Measurements from ENCODE around the gene TSKU. TPM values are rescaled to one million over a fixed set of nuclear protein-coding genes. Genes with fewer than 3 reads are reported as not detected.

The TSKU gene
- total and polyA plus RNA-seq, 9 of the 15 experiments (the other 6 are each of a cell fraction or from before 2014, with no cell fraction given) = 0.60 to 11.9 (median 8.4) TPM

DNA sequence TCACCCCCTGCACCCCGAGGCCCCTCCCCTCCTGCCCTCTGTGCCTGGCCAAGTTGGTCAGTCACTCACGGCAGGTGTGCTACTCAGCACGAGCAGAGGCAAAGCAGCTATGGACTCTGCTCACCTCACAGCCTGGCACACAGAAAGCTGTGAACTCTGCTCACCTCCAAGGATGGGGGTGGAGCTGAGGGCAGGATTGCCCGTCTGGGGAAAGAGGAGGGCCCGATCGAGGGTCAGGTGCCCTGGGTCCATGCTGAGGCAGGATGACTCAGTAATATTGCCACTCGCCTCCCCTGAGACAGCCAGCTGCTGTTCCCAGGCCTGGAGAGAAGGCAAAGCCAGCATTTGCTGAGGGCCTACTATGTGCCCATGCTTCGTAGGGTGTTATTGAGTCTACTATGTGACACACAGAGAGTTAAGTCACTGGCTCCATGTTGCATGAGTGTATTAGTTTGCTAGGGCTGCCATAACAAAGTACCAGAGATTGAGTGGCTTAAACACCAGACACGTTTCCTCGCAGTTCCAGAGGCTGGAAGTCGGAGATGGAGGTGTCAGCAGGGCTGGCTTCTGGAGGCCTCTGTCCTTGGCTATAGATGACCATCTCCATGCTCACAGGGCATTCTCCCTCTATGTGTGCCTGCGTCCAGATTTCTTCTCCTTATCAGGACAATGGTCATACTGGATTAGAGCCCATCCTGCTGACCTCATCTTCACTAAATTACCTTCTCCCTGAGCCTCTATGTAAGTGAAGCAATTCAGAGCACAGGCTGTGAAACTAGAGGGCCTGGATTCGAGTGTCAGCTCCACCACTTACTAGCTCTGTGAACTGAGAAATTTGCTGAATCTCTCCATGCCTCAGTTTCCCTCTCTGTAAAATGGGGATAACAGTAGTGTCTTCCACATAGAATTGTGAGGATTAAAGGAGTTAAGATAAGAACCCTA is 13.2 kb upstream of the TSKU start:
- intact Hi-C loops (cut with micrococcal nuclease) = no loop called here
- H3K27ac ChIP-seq (ENCODE audit: extremely low read depth, low read depth, low read length) = no peak overlapping the region
- no peaks in the 10 kb centered on the region for H3K9me1 ChIP-seq (ENCODE audit: control insufficient read depth, insufficient read depth, low read length)
- no TSS peak for BruUV-seq (replicated peaks)
- DNase-seq (ENCODE audit: extremely low read depth in 1 of 4, low spot score in 3 of 4) = no peak
- WGBS (ENCODE audit: insufficient coverage, low coverage, missing lambda C conversion rate) = 33% methylated on average over 10 of the region's 13 CpGs
- no peak overlapping the region for H3K4me2 ChIP-seq (ENCODE audit: insufficient read depth, low read length)
- no peaks in the 10 kb centered on the region for H3K27me3 ChIP-seq (ENCODE audit: control insufficient read depth in 2 of 2, insufficient read depth in 2 of 2, low read length in 2 of 2)
- H3K79me2 ChIP-seq (ENCODE audit: control insufficient read depth, insufficient read depth, low read length) = no peaks in the 10 kb centered on the region
- POLR2A ChIA-PET = interaction anchor here (0.6 to 1.1 kb wide), 6 partner anchors 9 to 1417 kb away, joined by 3 to 8 read pairs (median 3); no protein-coding TSS in a partner anchor
- in situ Hi-C loops (cut with MboI) = no loop called here
- peak overlapping the region in 1 of 2 experiments; percentile 56; a peak in 1 of 4 replicates for H3K9ac ChIP-seq (ENCODE audit: insufficient read depth in 1 of 2, low read depth in 2 of 2, low read length in 2 of 2)
- ATAC-seq = no peak
- H3K36me3 ChIP-seq (ENCODE audit: control insufficient read depth, insufficient read depth, low read length) = no peaks in the 10 kb centered on the region
- CTCF ChIA-PET (ENCODE audit: low intra/inter-chr PET ratio) = no interaction called here
- no peak overlapping the region for H3K4me3 ChIP-seq
- H3K4me1 ChIP-seq (replicated peaks in 1 of 2; ENCODE audit: control insufficient read depth in 2 of 2, insufficient read depth in 2 of 2, low read length in 2 of 2) = peaks cover 7 to 9% of the 10 kb centered on the region in 2 experiments; a peak in 4 of 5 replicates
- H2AFZ ChIP-seq (ENCODE audit: low read depth, low read length) = no peak overlapping the region
- H4K20me1 ChIP-seq (replicated peaks; ENCODE audit: control insufficient read depth, insufficient read depth, low read length) = no peaks in the 10 kb centered on the region
- FAIRE-seq = no peak
- no peaks in the 10 kb centered on the region for H3K9me3 ChIP-seq (replicated peaks; ENCODE audit: control insufficient read depth, insufficient read depth, low read depth, low read length)
- TF ChIP-seq ARNT (IDR thresholded peaks at IDR 0.05) (no peak), ZBED1 (IDR thresholded peaks at IDR 0.05) (no peak), ZKSCAN1 (IDR thresholded peaks at IDR 0.05; ENCODE audit: low read depth, low read length) (peak; percentile 96), TAF7 (tag; IDR thresholded peaks at IDR 0.05) (no peak), ZKSCAN8 (CRISPR knock-in tag; IDR thresholded peaks at IDR 0.05) (no peak), SIRT6 (IDR thresholded peaks at IDR 0.05; ENCODE audit: low read depth, low read length) (no peak), SRSF3 (IDR thresholded peaks at IDR 0.05; ENCODE audit: insufficient read depth, low read length) (no peak), TAF9B (IDR thresholded peaks at IDR 0.05; ENCODE audit: partially characterized antibody) (no peak), RBFOX2 (IDR thresholded peaks at IDR 0.05; ENCODE audit: low read depth, low read length) (no peak), CHD2 (IDR thresholded peaks at IDR 0.05; ENCODE audit: low read depth, low read length) (no peak), ZNF263 (CRISPR knock-in tag; IDR thresholded peaks at IDR 0.05; ENCODE audit: borderline replicate concordance) (no peak), ZNF146 (CRISPR knock-in tag; IDR thresholded peaks at IDR 0.05; ENCODE audit: unreplicated experiment) (no peak), ZNF143 (CRISPR knock-in tag; IDR thresholded peaks at IDR 0.05) (no peak), ARID1B (IDR thresholded peaks at IDR 0.05) (peak; percentile 27; the same call in 1 of the 2 replicates), PHF21A (IDR thresholded peaks at IDR 0.05; ENCODE audit: borderline replicate concordance, low read depth) (peak; percentile 24; the same call in 1 of the 2 replicates), RBM25 (IDR thresholded peaks at IDR 0.05; ENCODE audit: low read depth, low read length, severe bottlenecking) (peak; percentile 76), EZH2 (IDR thresholded peaks at IDR 0.05; ENCODE audit: borderline replicate concordance, low read depth, low read length) (no peak), NR3C1 (CRISPR knock-in tag; IDR thresholded peaks at IDR 0.05) (no peak), HDGF (IDR thresholded peaks at IDR 0.05) (no peak), MTA2 (IDR thresholded peaks at IDR 0.05; ENCODE audit: low read depth) (no peak)
- TF ChIP-seq, protein P1, sequence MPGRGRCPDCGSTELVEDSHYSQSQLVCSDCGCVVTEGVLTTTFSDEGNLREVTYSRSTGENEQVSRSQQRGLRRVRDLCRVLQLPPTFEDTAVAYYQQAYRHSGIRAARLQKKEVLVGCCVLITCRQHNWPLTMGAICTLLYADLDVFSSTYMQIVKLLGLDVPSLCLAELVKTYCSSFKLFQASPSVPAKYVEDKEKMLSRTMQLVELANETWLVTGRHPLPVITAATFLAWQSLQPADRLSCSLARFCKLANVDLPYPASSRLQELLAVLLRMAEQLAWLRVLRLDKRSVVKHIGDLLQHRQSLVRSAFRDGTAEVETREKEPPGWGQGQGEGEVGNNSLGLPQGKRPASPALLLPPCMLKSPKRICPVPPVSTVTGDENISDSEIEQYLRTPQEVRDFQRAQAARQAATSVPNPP (IDR thresholded peaks at IDR 0.05; ENCODE audit: borderline replicate concordance, insufficient read depth, insufficient read length) = no peak
- TF ChIP-seq, protein P2, sequence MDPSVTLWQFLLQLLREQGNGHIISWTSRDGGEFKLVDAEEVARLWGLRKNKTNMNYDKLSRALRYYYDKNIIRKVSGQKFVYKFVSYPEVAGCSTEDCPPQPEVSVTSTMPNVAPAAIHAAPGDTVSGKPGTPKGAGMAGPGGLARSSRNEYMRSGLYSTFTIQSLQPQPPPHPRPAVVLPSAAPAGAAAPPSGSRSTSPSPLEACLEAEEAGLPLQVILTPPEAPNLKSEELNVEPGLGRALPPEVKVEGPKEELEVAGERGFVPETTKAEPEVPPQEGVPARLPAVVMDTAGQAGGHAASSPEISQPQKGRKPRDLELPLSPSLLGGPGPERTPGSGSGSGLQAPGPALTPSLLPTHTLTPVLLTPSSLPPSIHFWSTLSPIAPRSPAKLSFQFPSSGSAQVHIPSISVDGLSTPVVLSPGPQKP (CRISPR knock-in tag; IDR thresholded peaks at IDR 0.05) = no peak

Data from K562 (cell line).